Transverse colon (tissue), 4 donors: Measurements from ENCODE around the gene CROT.

ENCODE experiments used
- EP300 ChIP-seq: sonication (generic); formaldehyde crosslinking; IDR thresholded peaks from one replicate; pipeline ENCODE4 v1.6.1; 2017; ENCODE audit warnings: antibody characterized with exemption, low read depth
- POLR2A ChIP-seq: fragments of 450-650 bp; IDR thresholded peaks from one replicate; pipeline ENCODE4 v1.6.1; 2016; ENCODE audit warnings: antibody characterized with exemption, mild to moderate bottlenecking, moderate library complexity
- POLR2AphosphoS5 ChIP-seq, 3 donors: sonication (generic); formaldehyde crosslinking; IDR thresholded peaks; one replicate each; pipeline ENCODE4 v1.6.1; 2016; ENCODE audit warnings: antibody characterized with exemption in 3 of 3
- TF ChIP-seq, protein P1 (sequence below), 5 experiments: fragments of 200-600 bp in 3 of 5; fragments of 450-650 bp in 2 of 5; sonication (generic) in 3 of 5; IDR thresholded peaks; 1 replicate in 2 of 5; 2 replicates in 3 of 5; pipeline ENCODE4 v1.5.1; 2016 to 2017; ENCODE audit warnings: antibody characterized with exemption in 5 of 5, inconsistent platforms in 3 of 5, mild to moderate bottlenecking in 2 of 5, moderate library complexity in 1 of 5

DNA sequence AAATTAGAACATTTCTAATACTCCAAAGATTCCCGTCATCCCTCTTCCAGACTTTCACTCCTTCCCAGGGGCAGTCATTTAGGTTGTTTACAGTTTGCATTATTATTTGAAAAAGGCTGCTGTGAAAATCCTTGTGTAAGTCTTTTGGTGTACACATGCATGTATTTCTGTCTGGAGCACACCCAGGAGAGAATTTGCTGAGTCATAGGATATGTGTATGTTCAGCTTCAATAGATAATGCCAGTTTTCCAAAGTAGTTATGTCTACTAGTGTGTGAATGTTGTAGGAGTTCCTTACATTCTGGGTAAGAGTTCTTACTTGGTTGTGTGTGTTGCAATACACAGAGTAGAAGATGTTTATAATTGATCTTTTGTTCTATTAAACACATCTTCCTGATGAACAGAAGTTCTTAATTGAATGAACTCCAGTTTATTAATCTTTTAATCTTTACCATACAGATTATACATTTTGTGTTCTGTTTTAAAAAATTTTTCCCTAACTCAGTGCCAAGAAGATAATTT is 25.3 kb downstream of the CROT start:
- TF ChIP-seq, protein P1, sequence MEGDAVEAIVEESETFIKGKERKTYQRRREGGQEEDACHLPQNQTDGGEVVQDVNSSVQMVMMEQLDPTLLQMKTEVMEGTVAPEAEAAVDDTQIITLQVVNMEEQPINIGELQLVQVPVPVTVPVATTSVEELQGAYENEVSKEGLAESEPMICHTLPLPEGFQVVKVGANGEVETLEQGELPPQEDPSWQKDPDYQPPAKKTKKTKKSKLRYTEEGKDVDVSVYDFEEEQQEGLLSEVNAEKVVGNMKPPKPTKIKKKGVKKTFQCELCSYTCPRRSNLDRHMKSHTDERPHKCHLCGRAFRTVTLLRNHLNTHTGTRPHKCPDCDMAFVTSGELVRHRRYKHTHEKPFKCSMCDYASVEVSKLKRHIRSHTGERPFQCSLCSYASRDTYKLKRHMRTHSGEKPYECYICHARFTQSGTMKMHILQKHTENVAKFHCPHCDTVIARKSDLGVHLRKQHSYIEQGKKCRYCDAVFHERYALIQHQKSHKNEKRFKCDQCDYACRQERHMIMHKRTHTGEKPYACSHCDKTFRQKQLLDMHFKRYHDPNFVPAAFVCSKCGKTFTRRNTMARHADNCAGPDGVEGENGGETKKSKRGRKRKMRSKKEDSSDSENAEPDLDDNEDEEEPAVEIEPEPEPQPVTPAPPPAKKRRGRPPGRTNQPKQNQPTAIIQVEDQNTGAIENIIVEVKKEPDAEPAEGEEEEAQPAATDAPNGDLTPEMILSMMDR (IDR thresholded peaks at IDR 0.05) = no peak
- TF ChIP-seq POLR2A (no peak), POLR2AphosphoS5 (IDR thresholded peaks at IDR 0.05) (no peak), EP300 (no peak)
